GOT3 (cell line): Measurements from ENCODE around the gene B4GALT2.

Experiments
- DNase-seq: peaks from one replicate; lab custom pipeline; 2025; ENCODE audit warnings: mixed read lengths; lab: John Stamatoyannopoulos, UW

The B4GALT2 gene

DNA sequence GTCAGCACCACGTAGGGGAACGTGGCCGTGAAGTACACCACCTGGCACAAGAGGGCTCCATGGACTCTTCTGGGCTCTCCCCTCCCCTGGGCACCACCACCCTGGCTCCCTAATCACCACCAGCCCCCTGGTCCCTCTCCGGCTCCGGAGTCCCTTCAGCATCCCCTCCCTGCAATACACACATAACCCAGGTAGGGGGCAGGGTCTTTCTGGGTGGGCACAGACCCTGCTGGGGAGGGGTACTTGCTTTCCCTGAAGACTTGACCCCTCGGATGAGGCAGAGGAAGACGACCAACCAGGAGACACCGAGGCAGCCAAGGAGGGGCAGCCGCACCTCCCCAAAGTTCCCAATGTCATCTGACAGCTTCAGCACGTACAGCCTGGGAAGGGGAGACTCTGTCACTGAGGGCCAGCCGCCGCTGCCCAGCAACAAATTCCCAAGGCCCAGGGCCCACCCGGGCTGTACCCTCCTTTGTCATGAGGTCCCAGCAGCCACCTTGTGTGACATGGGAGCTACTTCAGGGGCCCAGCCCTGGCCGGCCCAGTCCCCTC is 23.7 kb downstream of the B4GALT2 start:
- DNase-seq = no peak

DNA sequence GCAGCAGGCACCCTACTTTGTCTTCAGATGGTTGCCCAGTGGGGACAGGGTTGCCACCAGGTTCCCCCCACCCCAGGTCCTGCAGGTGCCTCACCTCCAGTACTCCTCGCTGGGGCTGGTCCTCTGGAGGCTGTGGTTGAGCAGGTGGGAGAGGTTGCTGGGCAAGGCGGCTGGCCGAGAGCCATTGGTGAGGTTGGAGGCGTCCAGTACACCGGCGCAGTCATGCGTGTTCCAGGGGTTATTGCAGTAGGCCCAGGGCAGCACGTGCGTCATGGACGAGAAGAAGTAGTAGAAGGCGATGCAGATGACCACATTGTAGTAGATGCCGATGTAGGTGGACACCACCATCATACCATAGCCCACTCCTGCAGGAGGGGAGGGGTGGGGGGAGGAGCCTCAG is 29.2 kb downstream of the B4GALT2 start:
- DNase-seq = no peak

DNA sequence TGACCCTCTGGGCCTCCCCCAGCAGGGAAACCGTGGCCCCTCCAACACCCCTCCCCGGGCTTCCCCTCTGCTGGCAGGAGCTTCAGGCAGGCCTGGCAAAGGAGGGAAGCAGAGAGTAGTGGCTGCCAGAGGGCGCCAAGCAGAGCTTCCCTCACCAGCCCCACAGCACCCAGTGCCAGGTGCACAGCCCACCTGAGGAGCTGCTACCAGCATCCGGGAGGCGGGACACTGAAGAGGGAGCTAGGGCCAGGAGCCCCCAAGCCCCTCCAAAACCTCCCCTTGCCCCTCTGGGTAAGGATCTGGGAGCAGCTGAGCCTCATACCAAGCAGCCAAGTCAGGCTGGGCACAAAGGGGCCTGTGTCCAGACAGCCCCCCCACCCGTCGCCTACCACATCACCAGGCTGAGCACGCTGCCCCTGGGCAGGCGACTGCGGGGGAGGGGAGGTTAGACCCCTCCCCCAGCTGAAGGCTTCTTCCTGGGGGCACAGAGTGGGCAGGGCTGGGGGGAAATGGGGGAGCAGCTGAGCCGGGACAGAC is 32.0 kb downstream of the B4GALT2 start:
- DNase-seq = no peak

DNA sequence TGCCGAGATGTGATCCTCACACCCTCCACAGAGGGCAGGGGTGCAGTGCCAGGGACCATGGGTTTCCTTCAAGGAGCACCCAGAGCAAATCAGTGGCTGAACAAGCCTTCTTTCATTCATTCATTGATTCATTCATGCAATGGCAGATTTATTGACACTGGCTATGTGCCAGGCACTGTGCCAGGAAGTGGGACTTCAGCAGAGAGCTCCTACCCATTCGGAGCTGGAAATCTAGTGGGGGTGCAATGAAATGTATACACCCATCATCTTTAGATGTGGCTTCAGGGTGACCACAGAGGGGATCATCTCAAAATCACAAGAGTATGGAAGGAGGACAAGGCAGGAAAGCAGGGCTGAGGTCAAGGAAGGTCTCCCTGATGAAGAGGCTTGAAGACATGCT is 33.4 kb downstream of the B4GALT2 start:
- DNase-seq = no peak

DNA sequence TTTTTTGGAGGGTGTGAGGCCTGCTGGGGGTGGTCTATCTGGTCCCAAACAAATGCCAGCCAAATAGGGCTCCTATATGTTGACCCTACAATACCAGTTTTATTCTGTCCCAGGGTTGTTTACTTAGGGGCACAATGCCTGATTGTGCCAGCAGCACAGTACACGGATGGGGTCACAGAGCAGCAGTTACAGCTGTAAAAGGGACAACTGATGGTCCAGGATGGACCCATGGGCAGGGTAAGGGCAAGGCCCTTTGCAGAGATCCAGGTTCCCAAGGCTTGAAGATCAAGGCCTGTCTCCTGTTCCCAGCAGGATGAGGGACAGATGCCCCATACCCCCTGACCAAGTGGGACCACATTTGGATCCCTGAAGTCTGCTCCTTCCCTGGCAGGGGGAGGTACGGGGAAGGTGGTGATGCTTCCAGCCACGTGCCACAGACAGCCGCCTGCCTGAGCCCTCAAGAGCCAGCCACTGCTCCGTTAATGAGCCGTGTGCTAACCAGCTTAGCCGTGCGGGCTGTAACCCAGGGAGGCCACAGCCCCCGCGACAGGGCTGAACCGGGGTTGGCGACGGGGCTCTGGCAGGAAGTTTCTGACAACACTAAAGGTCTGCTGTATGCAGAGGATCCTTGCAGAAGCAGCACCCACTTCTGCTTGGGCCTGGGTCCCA is 34.1 kb downstream of the B4GALT2 start:
- no peak for DNase-seq

DNA sequence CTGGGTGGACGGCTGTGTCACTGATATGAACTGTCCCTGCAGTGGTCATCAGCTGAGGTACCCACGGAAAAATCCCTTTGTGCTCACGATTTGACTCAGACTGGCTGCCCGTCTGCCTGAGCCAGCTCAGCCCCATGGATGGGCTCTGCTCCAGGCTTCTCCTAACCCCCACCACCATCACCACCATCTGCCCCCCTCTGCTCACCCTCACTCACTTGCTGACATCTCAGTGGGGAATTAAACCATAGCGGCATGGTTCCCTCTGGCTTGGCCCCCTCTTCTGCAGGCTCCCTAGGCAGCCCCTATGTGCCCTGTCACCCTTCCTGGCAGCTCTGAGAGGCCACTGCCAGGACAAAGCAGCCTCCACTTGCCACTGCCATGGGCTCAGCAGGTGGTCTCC is 34.9 kb downstream of the B4GALT2 start:
- no peak for DNase-seq

DNA sequence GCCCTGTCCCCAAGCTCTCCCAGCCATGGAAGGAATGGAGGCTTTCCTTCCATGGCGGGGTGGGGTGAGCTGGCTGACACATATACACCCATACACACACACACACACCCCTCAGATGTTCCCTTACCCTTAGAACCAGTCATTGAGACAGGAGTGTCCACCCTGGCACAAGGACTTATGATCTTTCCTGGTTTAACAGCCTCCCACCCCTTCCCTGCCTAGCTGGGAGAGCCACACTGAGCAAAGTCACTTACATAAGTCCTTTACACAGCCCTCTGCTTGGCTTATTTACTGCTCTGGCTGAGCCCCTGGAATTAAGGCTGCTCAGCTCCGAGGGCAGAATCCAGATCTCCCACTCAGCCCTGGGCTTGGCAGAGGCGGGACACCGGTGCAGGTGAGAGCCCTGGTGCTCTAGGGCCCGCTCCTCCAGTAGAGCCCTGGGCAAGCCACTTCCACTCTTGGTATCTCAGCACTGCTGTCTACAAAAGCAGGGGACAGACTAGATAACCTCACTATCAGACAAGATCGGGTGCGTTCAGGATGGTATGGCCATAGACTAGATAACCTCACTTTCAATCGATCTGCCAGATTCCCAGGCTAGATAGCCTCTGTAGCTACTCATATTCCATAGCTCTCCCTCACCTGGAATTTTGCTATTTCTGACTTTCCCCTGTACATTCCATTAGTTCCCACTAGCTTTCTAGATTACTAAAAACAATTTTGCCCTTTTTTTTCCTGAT is 35.5 kb downstream of the B4GALT2 start:
- no peak for DNase-seq

DNA sequence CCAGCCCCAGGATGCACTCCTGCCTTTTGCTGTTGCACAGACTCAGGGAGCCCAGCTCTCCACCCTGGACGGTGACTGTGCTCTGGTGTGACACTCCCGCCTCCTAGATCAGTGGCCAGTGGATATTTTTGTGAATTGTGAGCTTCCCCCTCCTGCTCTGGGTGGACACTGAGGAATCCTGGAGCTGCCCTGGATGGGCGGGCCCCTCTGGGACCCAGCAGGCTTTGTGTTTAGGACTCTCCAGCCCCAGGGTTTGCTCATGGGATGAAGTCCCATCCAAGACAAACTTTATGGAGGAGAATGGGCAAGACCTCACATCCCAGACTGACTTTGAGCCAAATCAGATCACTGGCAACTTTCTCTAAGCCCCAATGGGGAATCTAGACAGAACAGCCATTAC is 36.2 kb downstream of the B4GALT2 start:
- no peak for DNase-seq

DNA sequence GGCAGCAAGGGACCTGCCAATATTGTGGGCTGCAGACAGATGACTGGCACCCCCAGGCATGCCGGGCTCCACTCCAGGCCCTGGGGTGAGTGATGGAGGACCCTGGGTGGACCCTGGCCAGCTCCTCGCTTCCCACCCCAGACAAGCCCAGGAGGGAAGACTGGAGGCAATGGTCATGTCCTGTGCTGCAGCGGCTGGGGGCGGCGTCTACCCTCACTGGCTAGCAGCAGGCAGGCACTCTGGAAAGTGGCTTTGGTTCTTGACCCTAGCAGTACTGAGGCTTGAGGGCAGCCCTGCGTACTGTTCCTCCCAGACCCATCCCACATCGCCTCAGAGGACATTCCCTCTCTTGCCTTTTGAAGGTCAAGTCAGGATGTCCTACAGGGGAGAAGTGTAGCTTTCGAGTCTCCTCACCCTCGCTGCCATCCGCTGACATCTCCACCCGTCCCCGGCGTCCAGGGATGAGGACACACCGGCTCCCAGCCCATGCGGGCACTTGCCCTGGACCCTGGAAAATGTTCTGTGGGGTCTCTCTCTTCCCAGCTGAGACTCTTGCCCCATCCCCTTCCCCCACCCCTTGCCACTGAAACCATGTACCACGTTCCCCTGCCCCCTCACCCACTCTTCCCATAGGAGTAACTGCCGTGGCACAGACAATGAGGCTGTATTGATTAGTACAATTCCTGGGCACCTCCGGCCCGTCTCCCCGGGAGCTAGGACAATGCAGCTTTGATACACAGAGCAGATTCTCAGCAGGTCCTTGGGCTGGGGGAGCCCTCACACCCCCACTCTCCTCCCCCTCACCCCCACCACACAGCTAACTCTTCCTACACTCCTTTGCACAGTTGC is 37.3 kb downstream of the B4GALT2 start:
- DNase-seq = no peak

DNA sequence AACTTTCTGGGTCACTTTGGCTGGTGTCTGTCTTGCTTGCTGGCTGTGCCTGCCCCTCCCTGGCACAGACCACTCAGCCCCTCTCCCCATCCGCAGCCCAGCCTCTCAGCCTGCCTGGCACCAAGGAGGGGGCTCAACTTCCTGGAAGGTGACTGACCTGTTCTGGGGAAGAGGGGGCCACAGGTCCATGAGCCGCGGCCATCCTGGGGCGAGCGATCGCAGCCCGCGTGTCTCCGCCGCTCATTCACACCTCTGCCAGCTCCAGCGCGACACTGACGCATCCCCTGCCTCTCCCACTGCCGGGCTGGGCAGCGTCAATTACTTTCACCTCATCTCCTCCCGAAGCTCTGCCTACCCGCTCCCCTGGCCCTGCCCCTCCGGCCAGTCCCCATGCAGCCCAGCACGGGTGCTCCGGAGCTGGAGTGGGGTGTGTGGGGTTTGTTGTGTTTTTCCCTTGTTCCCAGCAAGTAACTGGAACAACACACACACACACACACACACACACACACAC is 37.9 kb downstream of the B4GALT2 start:
- DNase-seq = no peak

DNA sequence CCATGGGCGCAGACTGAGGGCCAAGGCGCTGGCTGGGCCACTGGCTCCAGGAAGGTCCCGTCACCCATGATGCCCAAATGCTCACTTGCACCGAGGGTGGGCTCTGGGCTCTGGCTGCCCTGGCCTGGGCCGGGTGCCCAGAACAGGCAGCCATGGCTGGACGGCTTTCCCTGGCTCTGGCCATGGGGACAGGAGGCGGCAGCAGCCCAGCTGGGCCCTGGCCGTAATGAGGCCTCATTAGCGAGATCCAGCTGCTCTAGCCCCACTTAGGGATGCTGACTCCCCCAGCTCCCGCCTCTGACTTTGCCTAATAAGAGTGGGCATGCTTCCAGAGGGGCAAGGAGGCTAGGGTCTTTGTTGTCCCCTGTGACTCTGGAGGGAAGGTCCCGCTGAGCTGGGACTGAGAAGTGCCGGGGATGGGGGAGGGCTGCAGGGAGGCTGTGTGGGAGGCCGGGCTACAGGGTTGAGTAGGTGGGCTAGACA is 40.5 kb downstream of the B4GALT2 start:
- no peak for DNase-seq

DNA sequence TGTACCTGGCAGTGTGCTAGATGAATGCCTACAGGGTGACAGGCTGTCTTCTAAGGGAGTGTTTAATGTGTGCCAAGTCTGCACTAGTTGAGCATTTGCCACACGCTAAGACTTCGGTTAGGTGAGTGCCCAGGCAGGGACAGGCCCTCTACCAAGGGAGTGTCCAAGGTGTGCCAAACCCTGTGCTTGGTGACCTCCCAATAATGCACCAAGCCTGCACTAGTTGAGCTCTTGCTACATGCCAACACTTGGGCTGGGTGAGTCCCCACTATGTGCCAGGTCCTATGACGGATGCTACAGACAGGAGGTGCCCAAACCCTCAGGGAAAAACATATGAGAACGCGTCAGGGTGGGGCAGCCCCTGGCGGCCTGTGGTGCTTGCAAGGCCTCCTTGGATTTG is 41.5 kb downstream of the B4GALT2 start:
- DNase-seq = no peak

DNA sequence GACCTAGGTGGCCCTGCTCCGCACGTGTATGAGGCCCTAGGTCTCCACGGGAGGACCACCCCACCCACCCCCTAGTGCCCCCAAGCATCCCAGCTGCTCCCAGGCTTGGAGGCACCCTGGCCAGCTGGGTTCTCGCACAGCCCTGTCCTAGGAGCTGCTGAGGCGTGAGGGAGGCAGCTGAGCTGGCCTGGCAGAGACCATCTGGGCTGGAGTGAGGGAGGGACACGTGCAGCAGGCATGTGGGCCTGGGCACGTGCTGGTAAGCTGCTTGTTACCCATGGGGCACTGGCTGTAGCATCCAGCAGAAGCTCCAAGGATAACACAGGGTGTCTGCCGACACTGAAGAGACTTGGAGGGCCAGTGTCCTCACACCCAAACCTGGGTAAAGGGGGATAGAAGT is 42.1 kb downstream of the B4GALT2 start:
- DNase-seq = no peak

DNA sequence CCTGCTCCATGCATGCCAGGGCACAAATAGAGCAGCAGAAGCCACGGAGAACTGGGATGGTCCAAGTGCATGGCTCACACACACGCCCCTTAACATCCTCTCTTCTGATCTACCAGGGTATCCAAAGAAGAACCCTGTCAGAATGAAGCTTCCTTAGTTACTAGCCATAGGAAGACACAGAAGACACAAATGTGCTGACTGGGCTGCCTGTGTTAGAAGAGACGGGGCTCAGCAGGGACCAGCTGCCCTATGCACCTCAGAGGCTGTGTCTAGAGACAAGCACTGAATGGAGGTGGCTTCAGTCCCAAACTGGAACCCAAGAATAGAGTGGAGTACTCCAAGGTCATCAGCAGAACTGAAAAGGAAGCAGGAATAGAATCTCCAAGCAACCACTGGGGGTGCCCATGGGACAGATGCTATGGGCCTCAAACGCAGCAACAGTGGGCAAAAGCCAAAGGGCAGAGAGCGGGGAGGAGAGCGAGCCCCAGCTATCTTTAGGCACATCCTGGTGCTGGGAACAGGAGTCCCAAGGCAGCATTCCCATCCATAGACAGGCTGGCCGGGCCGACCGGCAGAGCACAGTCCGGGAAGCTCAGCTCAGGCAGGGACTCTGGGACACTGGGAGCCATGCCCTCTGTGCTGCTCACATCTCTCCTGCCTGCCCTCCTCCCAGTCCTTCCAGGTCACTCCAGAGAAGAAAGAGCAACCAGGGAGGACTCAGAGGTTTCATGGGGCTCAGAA is 42.7 kb downstream of the B4GALT2 start:
- DNase-seq = no peak

DNA sequence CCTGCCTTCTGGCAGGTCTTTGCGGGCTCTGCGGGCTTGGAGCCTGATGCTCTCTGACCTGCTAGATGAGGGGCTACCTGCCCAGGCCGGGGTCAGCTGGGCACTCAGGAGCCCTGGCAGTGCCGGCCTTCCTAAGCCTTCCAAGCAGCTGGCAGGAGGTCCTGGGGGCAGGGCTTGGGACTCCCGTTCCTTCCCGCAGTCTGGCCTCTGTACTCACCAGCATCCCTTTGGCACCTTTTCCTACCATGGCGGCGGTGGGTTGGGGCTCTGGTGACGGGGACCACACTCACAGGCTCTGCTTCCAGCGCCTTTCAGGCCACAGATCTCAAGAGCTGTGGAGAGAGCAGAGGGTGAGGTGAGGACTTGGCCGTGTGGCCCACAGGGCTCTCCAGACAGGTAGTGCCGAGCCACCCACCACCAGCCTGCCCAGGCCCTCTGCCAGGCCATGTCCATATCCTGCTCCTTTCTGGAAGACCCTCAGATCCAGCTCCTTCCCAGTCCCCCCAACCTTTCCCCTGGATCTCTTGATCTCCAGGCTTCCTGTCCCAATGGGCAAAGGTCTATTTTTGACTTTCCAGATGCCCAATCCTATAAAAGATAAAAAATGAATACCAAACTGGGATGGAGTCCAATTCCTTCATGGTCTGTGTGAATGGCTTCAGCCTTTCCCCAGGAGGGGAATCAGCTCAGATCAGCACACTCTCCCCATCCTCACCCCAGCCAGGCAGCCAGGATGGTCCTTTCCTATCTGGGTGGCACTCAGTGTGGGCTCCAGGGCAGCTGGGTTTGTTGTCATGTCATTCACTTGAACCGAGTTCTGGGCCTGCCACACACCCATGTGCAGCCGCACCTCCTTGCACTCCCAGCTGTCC is 45.3 kb downstream of the B4GALT2 start:
- no peak for DNase-seq

DNA sequence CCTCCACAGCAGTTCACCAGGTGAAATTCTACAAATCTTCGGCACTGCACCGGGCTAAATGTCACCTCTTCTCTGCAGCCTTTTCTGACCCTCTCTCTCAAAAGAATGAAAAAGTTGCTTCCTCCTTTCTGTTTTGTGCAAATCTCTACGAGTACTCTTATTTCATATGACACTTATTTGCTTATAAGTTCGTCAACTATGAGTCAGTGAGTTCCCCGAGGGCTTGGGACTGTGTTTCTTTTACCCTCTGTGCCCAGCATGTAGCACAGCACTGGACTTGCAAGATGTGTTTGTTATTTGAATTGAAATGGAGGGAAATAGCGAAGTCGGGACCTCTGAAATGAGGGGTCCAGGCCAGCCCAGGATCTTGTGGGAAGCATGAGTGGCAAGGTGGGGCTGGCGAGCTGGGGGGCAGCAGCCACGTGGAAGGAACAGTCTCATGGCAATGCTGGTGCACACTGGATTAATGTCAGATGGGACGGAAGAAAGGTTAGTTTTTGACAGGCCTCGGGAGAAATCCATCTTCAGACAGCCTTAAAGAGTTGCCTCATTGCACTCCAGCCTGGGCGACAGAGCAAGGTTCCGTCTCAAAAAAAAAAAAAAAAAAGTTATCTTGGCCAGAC is 46.0 kb downstream of the B4GALT2 start:
- no peak for DNase-seq

DNA sequence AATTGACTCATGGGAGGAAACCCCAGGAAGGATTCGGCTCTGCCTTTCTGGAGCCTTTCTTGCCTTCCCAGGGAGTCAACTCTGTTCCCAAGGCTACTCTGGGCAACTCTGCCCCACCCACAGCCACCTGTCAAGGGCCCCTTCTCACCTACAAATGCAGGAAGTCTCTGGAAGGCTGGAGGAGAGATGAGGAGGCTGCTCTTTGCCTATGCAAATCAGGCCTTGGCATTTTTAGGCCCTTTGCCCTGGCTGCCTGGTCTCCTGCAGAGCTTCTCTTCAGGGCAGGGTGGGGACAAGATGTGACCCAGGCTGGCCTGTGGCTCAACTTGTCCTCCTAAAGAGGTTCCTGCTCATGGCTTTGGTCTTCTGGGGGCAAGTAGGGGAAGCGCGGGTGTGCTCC is 46.8 kb downstream of the B4GALT2 start:
- no peak for DNase-seq

DNA sequence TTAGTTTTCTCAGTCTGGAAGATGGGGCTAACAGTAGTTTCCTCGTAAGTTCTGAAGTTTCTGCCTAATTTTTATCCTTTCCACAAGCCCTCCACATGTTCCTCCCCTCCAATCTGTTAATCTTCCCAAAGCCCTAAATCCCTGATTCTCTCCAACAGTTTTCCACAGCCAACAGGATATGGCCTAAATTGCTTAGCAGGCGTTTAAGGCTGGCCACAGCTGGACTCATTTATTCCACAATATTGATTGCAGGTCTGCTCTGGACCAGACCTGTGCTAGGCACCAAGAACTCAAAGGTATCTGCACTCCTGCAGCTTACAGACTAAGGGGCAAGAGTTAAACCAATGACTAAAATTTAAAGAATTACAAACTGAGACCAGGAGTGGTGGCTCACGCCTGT is 48.3 kb downstream of the B4GALT2 start:
- no peak for DNase-seq

DNA sequence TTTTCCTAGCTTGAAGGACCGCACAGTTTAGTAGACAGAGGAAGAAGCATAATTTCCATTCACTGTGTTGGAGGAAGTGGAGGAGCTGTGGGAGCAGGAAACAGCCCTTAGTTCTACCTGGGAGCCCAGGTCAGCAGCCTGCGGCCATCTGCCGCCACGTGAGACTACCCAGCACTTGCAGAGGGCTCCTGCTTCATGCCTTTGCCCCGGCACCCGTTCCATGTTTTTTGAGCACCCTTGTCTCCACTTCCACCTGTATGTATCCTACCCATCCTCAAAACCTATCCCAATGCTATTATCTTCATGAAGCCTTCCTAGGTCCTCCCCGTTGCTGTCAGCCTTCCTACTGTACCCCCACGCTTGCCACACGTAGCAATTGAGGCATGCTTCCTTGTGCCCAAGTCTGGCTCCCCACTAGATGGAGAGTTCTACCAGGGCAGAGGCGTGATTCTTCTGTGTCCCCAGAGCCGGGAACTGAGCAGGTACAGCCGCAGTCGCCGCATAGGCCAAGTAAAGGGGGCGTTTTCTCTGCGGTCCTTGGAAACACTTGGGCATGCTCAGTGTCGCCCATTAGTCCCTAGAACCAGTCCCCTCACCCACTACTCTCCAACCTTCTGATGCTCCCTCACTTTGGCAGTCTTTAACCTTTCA is 50.4 kb downstream of the B4GALT2 start:
- no peak for DNase-seq
